IMR-90 (cell line): ENCODE results near the gene CERK. TPM values are rescaled to one million over a fixed set of nuclear protein-coding genes. Genes with fewer than 3 reads are reported as not detected.

ENCODE experiments used
- ATAC-seq: fragments of 200-7000 bp; cut with Tn5 transposase; 2 replicates; pipeline ENCODE4 v1.9.1; 2020; ENCODE audit warnings: low read depth, mild to moderate bottlenecking, moderate library complexity
- BruUV-seq: library from RNA; stranded (reverse); fragments of 400-500 nt; replicated peaks from 2 replicates; lab custom pipeline; 2021; lab: Mats Ljungman, UMichigan
- CTCF ChIA-PET: fragments of 300-600 bp; formaldehyde crosslinking; extraction: SDS; loops from one replicate; lab custom pipeline; 2021; ENCODE audit warnings: antibody characterized with exemption; lab: Yijun Ruan, JAX
- POLR2A ChIA-PET: fragments of 300-600 bp; sonication (Branson Sonifier 250); formaldehyde crosslinking; loops from one replicate; lab custom pipeline; 2022; ENCODE audit warnings: antibody characterized with exemption; ENCODE audit not compliant: unreplicated experiment; lab: Charles Lee
- DNase-seq: peaks from one replicate; pipeline ENCODE4 v3.0.0; 2013
- H2AFZ ChIP-seq: replicated peaks from 2 replicates; pipeline ENCODE3; 2013; ENCODE audit warnings: low read length, mild to moderate bottlenecking; ENCODE audit not compliant: poor library complexity
- H2AK5ac ChIP-seq: 2 replicates; pipeline ENCODE4 v1.6.1; 2013; ENCODE audit warnings: low read depth, low read length, inconsistent platforms
- H2AK9ac ChIP-seq: replicated peaks from 2 replicates; pipeline ENCODE3; 2013; ENCODE audit warnings: mild to moderate bottlenecking, low read depth, low read length, moderate library complexity; ENCODE audit not compliant: poor library complexity
- H2BK120ac ChIP-seq: 2 replicates; pipeline ENCODE4 v1.6.1; 2013; ENCODE audit warnings: low read depth, low read length, inconsistent platforms
- H2BK15ac ChIP-seq: 3 replicates; pipeline ENCODE4 v1.6.1; 2013; ENCODE audit warnings: low read depth, low read length, inconsistent platforms
- H2BK20ac ChIP-seq: 2 replicates; pipeline ENCODE4 v1.6.1; 2013; ENCODE audit warnings: low read depth, mild to moderate bottlenecking, inconsistent platforms, low read length, moderate library complexity
- H2BK5ac ChIP-seq: 2 replicates; pipeline ENCODE4 v1.6.1; 2013; ENCODE audit warnings: mild to moderate bottlenecking, low read depth, low read length, inconsistent platforms; ENCODE audit not compliant: poor library complexity, severe bottlenecking
- H3K14ac ChIP-seq: replicated peaks from 2 replicates; pipeline ENCODE4 v1.6.1; 2013; ENCODE audit warnings: low read depth, low read length, inconsistent platforms
- H3K18ac ChIP-seq: 2 replicates; pipeline ENCODE4 v1.6.1; 2013; ENCODE audit warnings: low read depth, low read length, control low read depth
- H3K23ac ChIP-seq: 2 replicates; pipeline ENCODE4 v1.6.1; 2013; ENCODE audit warnings: low read depth, low read length, inconsistent platforms
- H3K27ac ChIP-seq: 2 replicates; pipeline ENCODE4 v1.5.1; 2013; ENCODE audit warnings: mild to moderate bottlenecking, control low read depth, low read length; ENCODE audit not compliant: insufficient read depth
- H3K27me3 ChIP-seq: 2 replicates; pipeline ENCODE4 v1.6.1; 2013; ENCODE audit warnings: low read length; ENCODE audit not compliant: control insufficient read depth, insufficient read depth
- H3K36me3 ChIP-seq: 2 replicates; pipeline ENCODE4 v1.6.1; 2013; ENCODE audit warnings: low read length, mixed read lengths; ENCODE audit not compliant: control insufficient read depth, insufficient read depth
- H3K4ac ChIP-seq: 2 replicates; pipeline ENCODE4 v1.6.1; 2013; ENCODE audit warnings: low read depth, low read length, inconsistent platforms
- H3K4me1 ChIP-seq: 2 replicates; pipeline ENCODE4 v1.6.1; 2013; ENCODE audit warnings: low read length, mixed read lengths; ENCODE audit not compliant: control insufficient read depth, insufficient read depth
- H3K4me2 ChIP-seq: 2 replicates; pipeline ENCODE4 v1.6.1; 2013; ENCODE audit warnings: low read depth, mild to moderate bottlenecking, control low read depth, low read length, moderate library complexity
- H3K4me3 ChIP-seq: 2 replicates; pipeline ENCODE4 v1.5.1; 2013; ENCODE audit warnings: low read depth, mild to moderate bottlenecking, control low read depth, low read length, moderate library complexity; ENCODE audit not compliant: insufficient read depth
- H3K56ac ChIP-seq: 2 replicates; pipeline ENCODE4 v1.6.1; 2013; ENCODE audit warnings: low read length, inconsistent platforms; ENCODE audit not compliant: insufficient read depth; ENCODE audit errors: extremely low read depth
- H3K79me1 ChIP-seq, 2 experiments: 2 replicates each; pipeline ENCODE4 v1.6.1; 2013; ENCODE audit warnings: low read length in 2 of 2, inconsistent platforms in 1 of 2, low read depth in 1 of 2
- H3K9ac ChIP-seq: 2 replicates; pipeline ENCODE4 v1.6.1; 2013; ENCODE audit warnings: low read depth, low read length, control low read depth
- H3K9me1 ChIP-seq: 2 replicates; pipeline ENCODE4 v1.6.1; 2013; ENCODE audit warnings: low read length, inconsistent platforms; ENCODE audit not compliant: insufficient read depth
- H3K9me3 ChIP-seq: 2 replicates; pipeline ENCODE4 v1.6.1; 2013; ENCODE audit warnings: low read length; ENCODE audit not compliant: control insufficient read depth, insufficient read depth
- H4K20me1 ChIP-seq: 2 replicates; pipeline ENCODE4 v1.6.1; 2013; ENCODE audit warnings: low read length, inconsistent platforms; ENCODE audit not compliant: insufficient read depth
- H4K5ac ChIP-seq: 2 replicates; pipeline ENCODE4 v1.6.1; 2013; ENCODE audit warnings: mild to moderate bottlenecking, low read depth, low read length, control low read depth
- H4K8ac ChIP-seq, 2 experiments: 2 replicates each; pipeline ENCODE4 v1.6.1; 2013; ENCODE audit warnings: low read depth in 2 of 2, low read length in 2 of 2, control low read depth in 1 of 2, inconsistent platforms in 1 of 2
- H4K91ac ChIP-seq: 2 replicates; pipeline ENCODE4 v1.6.1; 2013; ENCODE audit warnings: low read depth, low read length, inconsistent platforms; ENCODE audit not compliant: insufficient read depth
- CHD1 ChIP-seq: IDR thresholded peaks from 2 replicates; pipeline ENCODE4 v1.6.1; 2012; ENCODE audit warnings: low read depth, low read length, improper control_type of control experiment
- NFE2L2 ChIP-seq: fragments of 150-350 bp; IDR thresholded peaks from 2 replicates; pipeline ENCODE4 v1.6.1; 2016; ENCODE audit warnings: low read depth, mild to moderate bottlenecking, low read length
- RFX5 ChIP-seq: IDR thresholded peaks from 2 replicates; pipeline ENCODE4 v1.8.0; 2012; ENCODE audit warnings: low read depth, mild to moderate bottlenecking, low read length, moderate library complexity
- WGBS, 2 experiments: methylation state at CpG; one replicate each; pipeline versions ENCODE4 v1.1.5 to v1.1.7; 2013; ENCODE audit warnings: missing lambda C conversion rate in 2 of 2; ENCODE audit not compliant: insufficient read length in 1 of 2; ENCODE audit errors: extremely low coverage in 2 of 2; 5-methylcytosine and 5-hydroxymethylcytosine counted together
- dilution Hi-C: fragments of 300-500 bp; cut with HindIII; formaldehyde crosslinking; loops from one replicate; pipeline ENCODE4 v1.14.3; 2018; ENCODE audit warnings: low sequenced_read_pairs; ENCODE audit not compliant: unreplicated experiment
- in situ Hi-C: fragments of 300-500 bp; cut with MboI; formaldehyde crosslinking; loops from 3 replicates; pipeline ENCODE4 v1.14.3; 2019; ENCODE audit warnings: low sequenced_read_pairs, inconsistent platforms, mixed read lengths
- intact Hi-C: fragments of 100-400 bp; cut with micrococcal nuclease; formaldehyde crosslinking; loops from 2 replicates; pipeline ENCODE4 v1.10.0; 2022
- polyA plus RNA-seq, 3 experiments: library from polyadenylated mRNA; depleted of rRNA; stranded (reverse); fragments of >200 nt; gene quantifications; 2 replicates each; pipeline ENCODE4 v1.2.3, GENCODE V29; 2012; ENCODE audit warnings: low replicate concordance in 1 of 3
- total RNA-seq: library from RNA; depleted of rRNA; stranded (reverse); fragments of >200 nt; gene quantifications from 2 replicates; pipeline ENCODE4 v1.2.3, GENCODE V29; 2012
- TF ChIP-seq, protein P1 (sequence below): conservative IDR thresholded peaks from 2 replicates; pipeline ENCODE4 v1.5.1; 2012; ENCODE audit warnings: mild to moderate bottlenecking, low read depth, low read length, improper control_type of control experiment

The CERK gene
- total and polyA plus RNA-seq, 2 of the 4 experiments (the other 2 are of a cell fraction) = 25.3 to 38.7 TPM

DNA sequence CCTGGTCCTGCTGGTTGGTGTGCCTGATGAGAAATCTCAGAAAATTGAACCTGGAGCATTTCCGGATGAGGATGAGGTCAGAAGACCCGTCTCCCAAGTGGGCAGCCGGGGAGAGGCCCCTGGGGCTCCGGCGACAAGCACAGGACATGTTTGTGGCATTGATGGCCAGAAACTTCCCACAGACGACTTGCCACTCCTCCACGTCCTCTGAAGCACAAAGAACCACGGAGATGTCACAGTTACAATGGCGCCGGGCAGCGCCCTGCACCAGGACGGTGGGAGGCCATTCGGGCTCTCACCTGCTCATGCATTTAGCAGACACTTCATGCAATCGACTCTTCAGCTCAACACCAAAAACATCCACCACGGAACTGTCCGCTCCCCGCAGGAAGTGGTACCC lies 46.5 kb downstream of the CERK start:
- no TSS peak for BruUV-seq
- H2AK5ac ChIP-seq = no peak overlapping the region
- ChIA-PET POLR2A (no interaction called here), CTCF (no interaction called here)
- no peaks in the 10 kb centered on the region for H3K4me1 ChIP-seq
- H4K5ac ChIP-seq = no peak overlapping the region
- H2BK120ac ChIP-seq = no peak overlapping the region
- peaks cover 72% of the 10 kb centered on the region for H3K36me3 ChIP-seq
- in situ Hi-C loops = no loop called here
- ATAC-seq (no peak), DNase-seq (no peak)
- no peak overlapping the region for H3K4me2 ChIP-seq
- H2BK5ac ChIP-seq = no peak overlapping the region
- no peak overlapping the region for H3K56ac ChIP-seq
- no peak overlapping the region for H2BK15ac ChIP-seq
- no peak overlapping the region for H3K4me3 ChIP-seq
- no peak overlapping the region for H2BK20ac ChIP-seq
- H4K8ac ChIP-seq = no peak overlapping the region
- H3K9me3 ChIP-seq = no peaks in the 10 kb centered on the region
- H4K20me1 ChIP-seq = no peaks in the 10 kb centered on the region
- H3K18ac ChIP-seq = no peak overlapping the region
- no peak overlapping the region for H3K4ac ChIP-seq
- 83% methylated on average over 4 of the region's 17 CpGs; no CpG with 5 or more reads in 1 of the 2 experiments for WGBS, 2 experiments
- dilution Hi-C loops = no loop called here
- TF ChIP-seq NFE2L2 = no peak
- TF ChIP-seq RFX5 = no peak
- TF ChIP-seq, protein P1, sequence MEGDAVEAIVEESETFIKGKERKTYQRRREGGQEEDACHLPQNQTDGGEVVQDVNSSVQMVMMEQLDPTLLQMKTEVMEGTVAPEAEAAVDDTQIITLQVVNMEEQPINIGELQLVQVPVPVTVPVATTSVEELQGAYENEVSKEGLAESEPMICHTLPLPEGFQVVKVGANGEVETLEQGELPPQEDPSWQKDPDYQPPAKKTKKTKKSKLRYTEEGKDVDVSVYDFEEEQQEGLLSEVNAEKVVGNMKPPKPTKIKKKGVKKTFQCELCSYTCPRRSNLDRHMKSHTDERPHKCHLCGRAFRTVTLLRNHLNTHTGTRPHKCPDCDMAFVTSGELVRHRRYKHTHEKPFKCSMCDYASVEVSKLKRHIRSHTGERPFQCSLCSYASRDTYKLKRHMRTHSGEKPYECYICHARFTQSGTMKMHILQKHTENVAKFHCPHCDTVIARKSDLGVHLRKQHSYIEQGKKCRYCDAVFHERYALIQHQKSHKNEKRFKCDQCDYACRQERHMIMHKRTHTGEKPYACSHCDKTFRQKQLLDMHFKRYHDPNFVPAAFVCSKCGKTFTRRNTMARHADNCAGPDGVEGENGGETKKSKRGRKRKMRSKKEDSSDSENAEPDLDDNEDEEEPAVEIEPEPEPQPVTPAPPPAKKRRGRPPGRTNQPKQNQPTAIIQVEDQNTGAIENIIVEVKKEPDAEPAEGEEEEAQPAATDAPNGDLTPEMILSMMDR = no peak
- no peak for TF ChIP-seq CHD1
- no peak overlapping the region for H3K14ac ChIP-seq
- no peak overlapping the region for H4K91ac ChIP-seq
- no peak overlapping the region for H2AK9ac ChIP-seq
- H3K79me1 ChIP-seq = no peaks in the 10 kb centered on the region; a peak in 1 of 4 replicates
- no peak overlapping the region for H2AFZ ChIP-seq
- no peaks in the 10 kb centered on the region for H3K9me1 ChIP-seq
- no peaks in the 10 kb centered on the region for H3K27me3 ChIP-seq
- H3K27ac ChIP-seq = no peak overlapping the region
- no peak overlapping the region for H3K23ac ChIP-seq
- no peak overlapping the region for H3K9ac ChIP-seq
- intact Hi-C loops = no loop called here
